Fibroblast of villous mesenchyme (primary cell): ENCODE results near the gene KATNA1. TPM values are rescaled to one million over a fixed set of nuclear protein-coding genes. Genes with fewer than 3 reads are reported as not detected.

Experiments
- DNase-seq: peaks from one replicate; pipeline ENCODE4 v3.0.0-alpha.2; 2010; ENCODE audit warnings: low read depth
- H3K4me3 ChIP-seq: 2 replicates; pipeline ENCODE4 v1.5.1; 2011; ENCODE audit warnings: low read depth, mild to moderate bottlenecking, low read length
- CTCF ChIP-seq: IDR thresholded peaks from 2 replicates; pipeline ENCODE4 v1.5.1; 2012; ENCODE audit warnings: low read depth, mild to moderate bottlenecking, low read length; ENCODE audit not compliant: insufficient read depth
- total RNA-seq: library from RNA; depleted of rRNA; stranded (reverse); fragments of >200 nt; gene quantifications from 2 replicates; pipeline ENCODE4 v1.2.3, GENCODE V29; 2012

Gene KATNA1
- total RNA-seq, 1 donor: 21.6 TPM

DNA sequence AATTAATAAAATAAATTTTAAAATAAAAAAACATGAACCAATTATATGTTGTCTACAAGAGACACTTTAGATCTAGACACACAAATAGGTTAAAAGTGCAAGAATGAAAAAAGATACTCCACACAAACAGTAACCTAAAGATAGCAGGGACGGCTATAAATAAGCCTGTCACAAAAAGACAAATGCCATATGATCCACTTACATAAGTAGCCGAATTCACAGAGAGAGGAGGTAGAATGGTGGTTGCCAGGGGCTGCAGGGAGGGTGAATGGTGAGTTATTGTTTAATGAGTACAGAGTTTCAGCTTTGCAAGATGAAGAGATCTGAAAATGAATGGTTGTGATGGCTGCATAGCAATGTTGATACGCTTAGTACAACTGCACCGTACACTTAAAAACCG lies 32.7 kb downstream of the KATNA1 start:
- H3K4me3 ChIP-seq: no peak overlapping the region
- no peak for DNase-seq
- no peak for TF ChIP-seq CTCF

DNA sequence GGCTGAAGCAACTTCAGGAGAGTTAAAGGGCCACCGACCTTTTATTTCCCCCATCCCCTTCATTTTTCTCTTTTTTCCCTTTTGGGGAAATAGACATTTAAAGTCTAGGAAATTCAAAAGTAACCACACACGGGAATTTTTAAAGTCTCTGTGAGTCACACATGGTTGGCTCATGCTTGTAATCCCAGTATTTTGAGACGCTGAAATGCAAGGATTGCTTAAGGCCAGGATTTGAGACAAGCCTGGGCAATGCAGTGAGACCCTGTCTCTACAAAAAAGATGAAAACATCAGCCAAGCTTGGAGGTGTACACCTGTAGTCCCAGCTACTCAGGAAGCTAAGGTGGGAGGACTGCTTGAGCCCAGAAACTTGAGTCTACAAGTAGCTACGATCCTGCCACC lies 34.2 kb downstream of the KATNA1 start:
- H3K4me3 ChIP-seq: no peak overlapping the region
- TF ChIP-seq CTCF: no peak
- peak; percentile 28 for DNase-seq

DNA sequence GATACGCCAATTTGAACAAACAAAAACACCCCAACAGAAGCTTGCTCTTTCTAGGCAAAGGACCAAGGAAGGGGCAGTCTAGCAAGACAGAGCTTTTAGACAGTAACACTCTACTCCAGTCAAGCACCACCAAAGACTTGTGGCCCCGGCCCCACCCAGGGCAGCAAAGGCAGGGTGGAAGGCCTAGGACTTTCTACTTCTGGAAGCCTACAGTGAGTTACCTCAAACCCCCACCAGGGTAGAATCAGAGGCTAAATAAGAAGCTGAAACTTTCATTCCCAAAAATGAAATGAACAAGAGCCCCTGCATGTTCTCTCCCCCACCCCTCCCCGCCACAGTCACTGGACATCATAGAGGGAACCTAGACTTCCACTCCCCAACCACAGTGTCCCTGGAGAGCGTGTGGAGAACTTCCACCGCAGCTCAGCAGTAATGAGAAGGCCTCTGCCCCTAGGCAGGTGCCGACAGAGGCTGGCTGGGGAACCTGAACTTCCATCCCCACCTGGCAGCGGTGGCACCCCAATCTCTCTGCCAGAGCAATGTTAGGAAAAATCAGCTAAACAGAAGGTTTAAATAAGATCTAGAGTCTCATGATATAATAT lies 40.0 kb downstream of the KATNA1 start:
- no peak for DNase-seq
- H3K4me3 ChIP-seq: no peak overlapping the region
- TF ChIP-seq CTCF: no peak

DNA sequence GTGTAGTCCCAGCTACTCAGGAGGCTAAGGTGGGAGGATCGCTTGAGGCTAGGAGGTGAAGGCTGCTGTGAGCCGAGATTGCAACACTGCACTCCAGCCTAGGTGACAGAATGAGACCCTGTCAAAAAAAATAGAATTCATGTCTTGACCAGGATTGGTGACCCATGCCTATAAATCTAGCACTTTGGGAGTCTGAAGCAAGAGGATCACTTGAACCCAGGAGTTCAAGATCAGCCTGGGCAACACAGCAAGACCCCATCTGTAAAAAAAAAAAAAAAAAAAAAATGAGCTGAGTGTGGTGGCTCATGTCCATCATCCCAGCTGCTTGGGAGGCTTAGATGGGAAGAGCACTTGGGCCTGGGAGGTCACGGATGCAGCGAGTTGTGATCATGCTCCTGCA lies 48.0 kb downstream of the KATNA1 start:
- TF ChIP-seq CTCF: no peak
- DNase-seq: no peak
- H3K4me3 ChIP-seq: no peak overlapping the region

DNA sequence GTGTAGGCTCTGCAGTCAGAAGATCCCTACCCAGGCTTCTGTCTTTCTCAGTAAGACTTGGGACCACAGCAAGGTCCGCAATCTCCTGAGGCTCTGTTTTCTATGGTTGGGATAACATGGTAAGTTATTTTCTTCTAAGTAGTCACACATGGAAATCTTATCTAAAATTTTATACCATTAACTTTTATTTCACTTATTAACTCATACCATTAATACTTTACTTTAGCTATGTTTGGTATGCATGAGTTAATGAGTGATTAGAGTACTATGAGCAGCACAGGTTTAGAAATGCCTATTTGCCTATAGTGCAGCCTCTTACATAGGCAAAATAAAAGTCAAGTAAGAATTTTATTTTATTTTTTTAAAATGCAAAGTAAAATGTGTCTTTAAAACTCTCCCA lies 55.1 kb downstream of the KATNA1 start:
- no peak overlapping the region for H3K4me3 ChIP-seq
- no peak for TF ChIP-seq CTCF
- no peak for DNase-seq

DNA sequence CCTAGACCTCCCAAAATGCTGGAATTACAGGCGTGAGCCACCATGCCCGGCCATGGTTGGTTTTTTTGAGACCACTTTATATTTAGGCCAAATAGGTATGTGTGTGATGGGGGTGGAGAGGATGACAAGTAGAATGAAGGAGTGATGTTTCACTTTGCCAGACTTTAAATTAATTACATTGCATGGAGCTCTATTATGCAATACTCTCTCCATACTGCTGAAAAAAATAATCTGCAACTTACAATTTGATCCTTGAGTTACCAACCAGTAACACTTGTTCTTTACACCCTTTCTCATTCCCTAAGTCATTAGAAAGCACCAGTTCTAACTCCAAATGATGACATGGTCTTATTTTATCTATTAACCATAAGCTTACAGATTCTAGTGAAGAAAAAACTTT lies 55.5 kb downstream of the KATNA1 start:
- TF ChIP-seq CTCF: no peak
- H3K4me3 ChIP-seq: no peak overlapping the region
- no peak for DNase-seq

DNA sequence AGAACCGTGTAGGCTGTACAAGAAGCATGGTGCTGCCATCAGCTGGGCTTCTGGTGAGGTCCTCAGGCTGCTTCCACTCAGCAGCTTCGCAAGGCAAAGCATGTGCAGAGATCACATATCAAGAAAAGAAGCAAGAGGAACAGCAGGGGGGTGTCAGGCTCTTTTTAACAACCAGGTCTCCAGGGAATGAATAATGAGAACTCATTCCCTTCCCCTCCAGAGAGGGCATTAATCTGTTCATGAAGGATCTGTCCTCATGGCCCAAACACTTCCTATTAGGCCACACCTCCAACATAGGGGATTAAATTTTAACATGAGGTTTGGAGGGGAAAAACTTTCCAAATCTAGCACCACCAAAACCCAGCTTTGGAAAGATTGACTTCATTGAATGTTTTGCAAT lies 62.4 kb downstream of the KATNA1 start:
- TF ChIP-seq CTCF: no peak
- no peak overlapping the region for H3K4me3 ChIP-seq
- no peak for DNase-seq
